ENCODE data around the gene SLC25A44. TPM values are rescaled to one million over a fixed set of nuclear protein-coding genes. Genes with fewer than 3 reads are reported as not detected.

Gene SLC25A44
- total RNA-seq, 1 experiment from 2014 or later, result 28.1 TPM

GRCh38 chr1:156244126-156244525 is 50.2 kb downstream of the SLC25A44 start:
- BruUV-seq (replicated peaks), result no TSS peak
- Histone ChIP-seq H3K27me3 (ENCODE audit: low read length) (no peaks in the 10 kb centered on the region), H3K4me2 (ENCODE audit: low read length) (no peak overlapping the region), H3K9me2 (replicated peaks; ENCODE audit: low read length) (no peaks in the 10 kb centered on the region), H2AFZ (ENCODE audit: low read length) (no peak overlapping the region), H3K9ac (ENCODE audit: low read length) (no peak overlapping the region), H3K79me2 (ENCODE audit: low read length) (no peaks in the 10 kb centered on the region), H3F3A (ENCODE audit: low read length, unreplicated experiment) (no peaks in the 10 kb centered on the region), H4K20me1 (ENCODE audit: low read length) (no peaks in the 10 kb centered on the region), H3K4me1 (ENCODE audit: insufficient read depth, low read length) (peaks cover 15% of the 10 kb centered on the region), H3K27ac (ENCODE audit: low read length) (no peak overlapping the region), H3K9me3 (ENCODE audit: low read length) (no peaks in the 10 kb centered on the region), H3K36me3 (ENCODE audit: low read depth, low read length) (peaks cover 9% of the 10 kb centered on the region; the same call in 1 of the 2 replicates), H3K4me3 (ENCODE audit: low read length) (no peak overlapping the region)
- intact Hi-C loops (cut with micrococcal nuclease), result no loop called here
- no peak for TF ChIP-seq CTCF (conservative IDR thresholded peaks at IDR 0.05; ENCODE audit: low read depth, low read length)
- TF ChIP-seq EZH2phosphoT487 (IDR thresholded peaks at IDR 0.05; ENCODE audit: borderline replicate concordance, low read length), result no peak
- TF ChIP-seq EZH2 (IDR thresholded peaks at IDR 0.05; ENCODE audit: low read length, unreplicated experiment), result no peak
- ATAC-seq (no peak), DNase-seq (no peak)
- ChIA-PET CTCF (interaction anchor here (0.5 kb wide), 1 partner anchor 98 kb away, joined by 3 read pairs; no protein-coding TSS in a partner anchor), POLR2A (ENCODE audit: unreplicated experiment) (no interaction called here)

- Histone ChIP-seq H3K9me2 (replicated peaks; ENCODE audit: low read length) (no peaks in the 10 kb centered on the region), H3K79me2 (ENCODE audit: low read length) (no peaks in the 10 kb centered on the region), H4K20me1 (ENCODE audit: low read length) (no peaks in the 10 kb centered on the region), H3K4me2 (ENCODE audit: low read length) (no peak overlapping the region), H3K27me3 (ENCODE audit: low read length) (no peaks in the 10 kb centered on the region), H3K9ac (ENCODE audit: low read length) (no peak overlapping the region), H3F3A (ENCODE audit: low read length, unreplicated experiment) (no peaks in the 10 kb centered on the region), H3K36me3 (ENCODE audit: low read depth, low read length) (peaks cover 12% of the 10 kb centered on the region; the same call in 1 of the 2 replicates), H3K9me3 (ENCODE audit: low read length) (no peaks in the 10 kb centered on the region), H3K4me3 (ENCODE audit: low read length) (no peak overlapping the region), H3K4me1 (ENCODE audit: insufficient read depth, low read length) (peaks cover 15% of the 10 kb centered on the region), H3K27ac (ENCODE audit: low read length) (no peak overlapping the region), H2AFZ (ENCODE audit: low read length) (no peak overlapping the region)
- no TSS peak for BruUV-seq (replicated peaks)
- CTCF ChIA-PET, result no interaction called here
- DNase-seq (no peak), ATAC-seq (no peak)
- POLR2A ChIA-PET (ENCODE audit: unreplicated experiment), result no interaction called here
- no peak for TF ChIP-seq EZH2 (IDR thresholded peaks at IDR 0.05; ENCODE audit: low read length, unreplicated experiment)
- no peak for TF ChIP-seq CTCF (conservative IDR thresholded peaks at IDR 0.05; ENCODE audit: low read depth, low read length)
- TF ChIP-seq EZH2phosphoT487 (IDR thresholded peaks at IDR 0.05; ENCODE audit: borderline replicate concordance, low read length), result no peak
- intact Hi-C loops (cut with micrococcal nuclease), result no loop called here
These were observed 50.8 kb downstream of the SLC25A44 start for GRCh38 chr1:156244712-156245111.

- Histone ChIP-seq H3K27me3 (ENCODE audit: low read length) (no peaks in the 10 kb centered on the region), H3K36me3 (ENCODE audit: low read depth, low read length) (peaks cover 16% of the 10 kb centered on the region), H3K27ac (ENCODE audit: low read length) (no peak overlapping the region), H3K9me3 (ENCODE audit: low read length) (no peaks in the 10 kb centered on the region), H3K4me3 (ENCODE audit: low read length) (no peak overlapping the region), H3K4me1 (ENCODE audit: insufficient read depth, low read length) (peaks cover 15% of the 10 kb centered on the region), H2AFZ (ENCODE audit: low read length) (no peak overlapping the region), H3K4me2 (ENCODE audit: low read length) (no peak overlapping the region), H3K9me2 (replicated peaks; ENCODE audit: low read length) (no peaks in the 10 kb centered on the region), H3F3A (ENCODE audit: low read length, unreplicated experiment) (no peaks in the 10 kb centered on the region), H3K79me2 (ENCODE audit: low read length) (no peaks in the 10 kb centered on the region), H4K20me1 (ENCODE audit: low read length) (no peaks in the 10 kb centered on the region), H3K9ac (ENCODE audit: low read length) (no peak overlapping the region)
- no peak for DNase-seq
- intact Hi-C loops (cut with micrococcal nuclease), result no loop called here
- TF ChIP-seq EZH2phosphoT487 (IDR thresholded peaks at IDR 0.05; ENCODE audit: borderline replicate concordance, low read length) (no peak), EZH2 (IDR thresholded peaks at IDR 0.05; ENCODE audit: low read length, unreplicated experiment) (no peak), CTCF (conservative IDR thresholded peaks at IDR 0.05; ENCODE audit: low read depth, low read length) (no peak)
- POLR2A ChIA-PET (ENCODE audit: unreplicated experiment), result interaction anchor here (0.6 kb wide), 2 partner anchors 71 to 242 kb away, joined by 3 read pairs; no protein-coding TSS in a partner anchor
- no peak for ATAC-seq
- CTCF ChIA-PET, result no interaction called here
- BruUV-seq (replicated peaks), result no TSS peak
These were observed 51.7 kb downstream of the SLC25A44 start for GRCh38 chr1:156245451-156246232.

All from PC-3 (cell line).